Smooth muscle cell (in vitro differentiated cells): Measurements from ENCODE around the gene CARD19. TPM values are rescaled to one million over a fixed set of nuclear protein-coding genes. Genes with fewer than 3 reads are reported as not detected.

Source experiments
- DNase-seq: peaks from one replicate; lab custom pipeline; 2025; ENCODE audit not compliant: unreplicated experiment; lab: John Stamatoyannopoulos, UW
- H2AFZ ChIP-seq: fragments of 200-600 bp; sonication (generic); 2 replicates; pipeline ENCODE4 v1.6.0; 2016; ENCODE audit warnings: antibody characterized with exemption, low read depth, mild to moderate bottlenecking
- H3F3A ChIP-seq: fragments of 200-600 bp; sonication (generic); 2 replicates; pipeline ENCODE4 v1.6.0; 2017; ENCODE audit warnings: antibody characterized with exemption, low read depth
- H3K27ac ChIP-seq: fragments of 200-600 bp; sonication (generic); 2 replicates; pipeline ENCODE4 v1.5.1; 2016; ENCODE audit warnings: low read depth, mild to moderate bottlenecking
- H3K27me3 ChIP-seq: fragments of 200-600 bp; sonication (generic); 2 replicates; pipeline ENCODE4 v1.6.1; 2016; ENCODE audit warnings: low read depth, mild to moderate bottlenecking
- H3K36me3 ChIP-seq: fragments of 200-600 bp; sonication (generic); 2 replicates; pipeline ENCODE4 v1.5.1; 2016; ENCODE audit warnings: low read depth
- H3K4me1 ChIP-seq: fragments of 200-600 bp; sonication (generic); 2 replicates; pipeline ENCODE4 v1.5.1; 2016; ENCODE audit warnings: low read depth
- H3K4me2 ChIP-seq: fragments of 200-600 bp; sonication (generic); 2 replicates; pipeline ENCODE4 v1.6.0; 2016; ENCODE audit warnings: mild to moderate bottlenecking
- H3K4me3 ChIP-seq: fragments of 200-600 bp; sonication (generic); 2 replicates; pipeline ENCODE4 v1.5.1; 2016; ENCODE audit warnings: mild to moderate bottlenecking
- H3K79me2 ChIP-seq: fragments of 200-600 bp; sonication (generic); 2 replicates; pipeline ENCODE4 v1.6.0; 2016; ENCODE audit warnings: low read depth, mild to moderate bottlenecking
- H3K9ac ChIP-seq: fragments of 200-600 bp; sonication (generic); 2 replicates; pipeline ENCODE4 v1.6.0; 2016; ENCODE audit warnings: low read depth
- H3K9me3 ChIP-seq: fragments of 200-600 bp; sonication (generic); replicated peaks from 2 replicates; pipeline ENCODE4 v1.5.1; 2016; ENCODE audit warnings: low read depth
- H4K20me1 ChIP-seq: fragments of 200-600 bp; sonication (generic); 2 replicates; pipeline ENCODE4 v1.6.0; 2016; ENCODE audit warnings: low read depth
- CTCF ChIP-seq: fragments of 200-600 bp; sonication (generic); IDR thresholded peaks from 2 replicates; pipeline ENCODE4 v1.5.1; 2017; ENCODE audit warnings: borderline replicate concordance, mild to moderate bottlenecking, antibody characterized with exemption; ENCODE audit not compliant: insufficient read depth, poor library complexity, severe bottlenecking
- WGBS: methylation state at CpG from one replicate; pipeline ENCODE4 v1.1.7; 2016; ENCODE audit warnings: low lambda C conversion rate; 5-methylcytosine and 5-hydroxymethylcytosine counted together
- polyA plus RNA-seq: library from polyadenylated mRNA; unstranded; fragments of >200 nt; fragmentation: Nextera tagmentation; extraction: Ambion mirVana; gene quantifications from 2 replicates; pipeline ENCODE4 v1.2.1, GENCODE V29; 2016
- total RNA-seq: library from RNA; depleted of rRNA; stranded (reverse); fragments of >200 nt; gene quantifications from 2 replicates; pipeline ENCODE4 v1.2.3, GENCODE V29; 2014

CARD19 gene
- total and polyA plus RNA-seq, 2 experiments from 2014 or later = 86.0 to 88.1 TPM

DNA sequence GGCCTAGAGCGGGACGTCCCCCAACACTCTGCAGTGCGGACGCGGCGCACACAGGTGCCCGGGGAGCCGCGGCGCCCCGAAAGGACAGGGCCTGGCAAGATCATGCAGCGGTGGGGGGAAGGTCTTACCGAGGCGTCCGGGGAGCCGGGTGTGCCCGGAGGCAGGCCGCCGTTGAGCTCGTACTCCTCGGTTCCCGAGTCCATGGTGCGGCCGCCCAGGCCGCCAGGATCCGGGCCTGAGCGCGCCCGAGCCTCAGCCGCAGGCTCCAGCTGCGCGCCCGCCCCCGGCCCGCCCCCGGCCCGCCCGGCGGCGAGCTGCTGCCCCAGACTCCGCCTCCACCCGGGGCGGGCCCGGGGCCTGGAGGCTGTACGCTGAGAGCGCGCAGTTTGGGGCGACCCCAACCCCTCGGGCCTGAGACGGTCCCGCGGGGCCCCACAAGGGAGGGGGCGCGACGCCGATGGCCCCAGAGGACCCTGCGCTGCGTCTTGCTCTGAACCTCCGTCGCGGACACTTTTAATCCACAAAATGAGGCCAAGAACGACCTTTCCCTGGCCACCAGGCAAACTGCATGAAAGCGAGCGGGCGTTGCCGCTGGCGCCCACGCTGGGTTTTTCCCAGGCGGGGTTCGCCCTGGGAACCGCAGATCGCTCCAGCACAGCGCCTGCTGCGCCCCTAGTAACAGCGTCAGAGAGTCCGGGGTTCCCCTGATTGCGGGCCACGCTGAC is 38.2 kb downstream of the CARD19 start, which contains the start of gene NINJ1:
Gene NINJ1 (minus strand): TSS at position 237 of the 725 bp plus-strand sequence. CDS start 34 bp downstream, at position 203.
- 2% methylated on average over 38 of the region's 78 CpGs for WGBS
- peak; percentile 86 for DNase-seq

DNA sequence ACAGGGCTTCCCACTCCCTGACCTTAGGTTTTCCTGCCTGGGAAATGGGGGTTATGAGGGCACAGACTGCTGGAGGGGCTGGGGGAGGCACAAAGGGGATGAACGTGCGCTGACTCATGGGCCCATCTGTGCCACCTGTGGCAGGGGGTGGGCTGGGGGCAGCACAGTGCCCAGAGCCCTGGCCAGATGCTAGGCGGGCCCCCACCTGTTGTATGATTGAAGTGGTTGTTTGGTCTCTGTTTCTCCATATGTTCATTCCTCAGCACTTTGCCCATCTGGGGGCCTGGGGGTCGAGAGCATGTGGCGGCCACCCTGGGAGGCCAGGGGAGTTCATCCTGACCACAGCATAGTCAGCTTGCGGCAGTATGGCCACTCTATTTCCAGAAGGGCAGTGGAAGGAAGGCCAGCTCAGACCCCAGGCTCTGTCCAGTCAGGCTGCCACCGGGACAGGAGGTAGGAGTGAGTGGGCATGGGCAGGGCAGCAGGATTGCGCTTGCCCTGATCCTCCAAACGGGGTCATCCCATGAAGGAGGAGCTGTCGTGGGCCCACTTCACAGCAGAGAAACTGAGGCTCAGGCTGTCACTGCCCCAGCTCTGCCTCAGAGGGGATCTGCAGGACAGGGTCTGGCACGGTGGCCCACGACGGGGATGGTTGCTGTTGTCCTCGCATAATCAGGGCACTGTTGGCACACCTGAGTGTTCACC is 38.9 kb downstream of the CARD19 start:
- TF ChIP-seq CTCF = no peak
- peak overlapping the region; percentile 100 for H3K4me2 ChIP-seq
- no peaks in the 10 kb centered on the region for H3K27me3 ChIP-seq
- peaks cover 20% of the 10 kb centered on the region for H3K79me2 ChIP-seq
- peaks cover under 1% of the 10 kb centered on the region for H4K20me1 ChIP-seq
- no peaks in the 10 kb centered on the region for H3K36me3 ChIP-seq
- peaks cover 5% of the 10 kb centered on the region for H3F3A ChIP-seq
- H3K4me3 ChIP-seq = peak overlapping the region; percentile 91
- DNase-seq = no peak
- no peaks in the 10 kb centered on the region for H3K9me3 ChIP-seq
- peak overlapping the region; percentile 68 for H2AFZ ChIP-seq
- WGBS = 80% methylated on average over 14 of the region's 14 CpGs
- H3K27ac ChIP-seq = peak overlapping the region; percentile 93
- peaks cover 8% of the 10 kb centered on the region for H3K4me1 ChIP-seq
- peak overlapping the region; percentile 97 for H3K9ac ChIP-seq

More for the DNA sequence above, 38.2 kb downstream of the CARD19 start, which contains the start of gene NINJ1:
- Histone ChIP-seq H2AFZ (peak within 1 kb of the TSS; percentile 79), H3K4me3 (peak within 1 kb of the TSS; percentile 91), H3K4me1 (peaks cover 8% of the 10 kb centered on the region), H3K27ac (peak within 1 kb of the TSS; percentile 93), H3K4me2 (peak within 1 kb of the TSS; percentile 100), H3K27me3 (no peaks in the 10 kb centered on the region), H3F3A (peaks cover 5% of the 10 kb centered on the region), H3K79me2 (peaks cover 20% of the 10 kb centered on the region), H3K9ac (peak within 1 kb of the TSS; percentile 97), H4K20me1 (peaks cover 4% of the 10 kb centered on the region), H3K36me3 (no peaks in the 10 kb centered on the region), H3K9me3 (no peaks in the 10 kb centered on the region)
- no peak for TF ChIP-seq CTCF

DNA sequence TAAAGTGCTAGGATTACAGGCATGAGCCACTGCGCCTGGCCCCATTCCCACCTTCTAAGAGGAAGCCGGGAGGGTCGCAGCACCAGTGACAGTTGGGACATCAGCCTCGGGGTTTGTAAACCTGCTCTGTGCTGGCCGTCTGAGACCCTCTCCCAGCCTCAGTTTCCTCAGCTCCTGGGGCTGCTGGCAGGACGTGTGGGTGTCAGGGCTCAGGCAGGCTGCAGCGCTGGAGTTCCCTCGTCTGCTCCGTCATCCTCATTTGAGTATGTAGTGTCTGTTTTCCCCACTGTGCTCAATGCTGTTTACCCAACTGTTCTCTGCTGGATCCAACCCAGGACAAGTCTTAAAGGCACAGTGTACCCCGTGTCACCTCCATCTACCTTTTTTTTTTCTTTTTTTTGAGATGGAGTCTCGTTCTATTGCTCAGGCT is 40.0 kb downstream of the CARD19 start:
- Histone ChIP-seq H3K79me2 (peaks cover 19% of the 10 kb centered on the region), H3K4me2 (no peak overlapping the region), H3K27ac (no peak overlapping the region), H3K4me1 (peaks cover 8% of the 10 kb centered on the region), H3F3A (peaks cover 5% of the 10 kb centered on the region), H3K36me3 (no peaks in the 10 kb centered on the region), H3K27me3 (no peaks in the 10 kb centered on the region), H3K9me3 (no peaks in the 10 kb centered on the region), H4K20me1 (no peaks in the 10 kb centered on the region), H2AFZ (no peak overlapping the region), H3K4me3 (no peak overlapping the region), H3K9ac (no peak overlapping the region)
- no peak for TF ChIP-seq CTCF
- DNase-seq = no peak
- 72% methylated on average over 11 of the region's 11 CpGs for WGBS
